Measurements from ENCODE around the gene EIF4B. TPM values are rescaled to one million over a fixed set of nuclear protein-coding genes. Genes with fewer than 3 reads are reported as not detected.

Gene EIF4B
- total RNA-seq, 5 donors from 2014 or later (not counting 1 experiment from before 2014, with no cell fraction given) = 710 to 755 (median 729) TPM

GRCh38 chr12:53054112-53054878, 48.0 kb downstream of the EIF4B start:
- peak overlapping the region; percentile 52 for H3K27ac ChIP-seq (ENCODE audit: low read length)
- DNase-seq (peak; percentile 83 to 96 (median 90)), ATAC-seq (replicated peaks in 1 of 4) (peak; percentile 90 to 93 (median 92))
- no peaks in the 10 kb centered on the region for H3K9me3 ChIP-seq
- peaks cover 0 to 2% of the 10 kb centered on the region in 2 donors for H3K27me3 Mint-ChIP-seq
- ChIA-PET CTCF (interaction anchor here (0.6 to 2.8 kb wide), 4 partner anchors 9 to 48 kb away, joined by 3 to 13 read pairs (median 8); partner anchors contain the start of gene EIF4B (in 1 of the 2)), POLR2A (interaction anchor here in 1 of 2 donors (0.7 kb wide), 1 partner anchor 408 kb away, joined by 4 read pairs; no protein-coding TSS in a partner anchor)
- peak overlapping the region; percentile 92 to 98 (median 92) for H3K4me3 Mint-ChIP-seq
- under 1% methylated on average over 27 of the region's 48 CpGs for WGBS (ENCODE audit: insufficient coverage)
- peaks cover 10 to 15% (median 10%) of the 10 kb centered on the region in 3 donors for H3K4me1 Mint-ChIP-seq
- H3K4me3 ChIP-seq (ENCODE audit: control insufficient read depth in 1 of 2, extremely low read depth in 1 of 2, low read length in 1 of 2) = peak overlapping the region; percentile 64 to 90
- H3K27me3 ChIP-seq (replicated peaks in 1 of 2; ENCODE audit: control insufficient read depth in 2 of 2, extremely low read depth in 1 of 2, insufficient read depth in 2 of 2, low read length in 1 of 2) = peaks cover 0 to 13% of the 10 kb centered on the region in 2 experiments
- no peaks in the 10 kb centered on the region for H3K36me3 Mint-ChIP-seq
- H3K36me3 ChIP-seq (ENCODE audit: control insufficient read depth in 2 of 2, extremely low read depth in 1 of 2, insufficient read depth in 1 of 2, low read length in 1 of 2) = no peaks in the 10 kb centered on the region
- no peaks in the 10 kb centered on the region for H3K9me3 Mint-ChIP-seq
- peak overlapping the region; percentile 87 to 92 for H3K27ac Mint-ChIP-seq
- peaks cover 2 to 17% of the 10 kb centered on the region in 2 experiments for H3K4me1 ChIP-seq (ENCODE audit: control insufficient read depth in 1 of 2, extremely low read depth in 1 of 2, insufficient read depth in 2 of 2, low read length in 2 of 2)

- H3K4me1 Mint-ChIP-seq = peaks cover 10 to 15% (median 10%) of the 10 kb centered on the region in 3 donors
- ATAC-seq (replicated peaks in 1 of 4) = no peak
- H3K4me3 Mint-ChIP-seq = peak overlapping the region; percentile 6 to 38 (median 37)
- CTCF ChIA-PET = interaction anchor here in 1 of 2 donors (2.8 kb wide), 1 partner anchor 12 kb away, joined by 13 read pairs; no protein-coding TSS in a partner anchor
- Histone ChIP-seq H3K27ac (ENCODE audit: low read length) (no peak overlapping the region), H3K4me3 (ENCODE audit: control insufficient read depth in 1 of 2, extremely low read depth in 1 of 2, low read length in 1 of 2) (no peak overlapping the region), H3K4me1 (ENCODE audit: control insufficient read depth in 1 of 2, extremely low read depth in 1 of 2, insufficient read depth in 2 of 2, low read length in 2 of 2) (peaks cover 2 to 17% of the 10 kb centered on the region in 2 experiments), H3K9me3 (no peaks in the 10 kb centered on the region), H3K36me3 (ENCODE audit: control insufficient read depth in 2 of 2, extremely low read depth in 1 of 2, insufficient read depth in 1 of 2, low read length in 1 of 2) (no peaks in the 10 kb centered on the region), H3K27me3 (replicated peaks in 1 of 2; ENCODE audit: control insufficient read depth in 2 of 2, extremely low read depth in 1 of 2, insufficient read depth in 2 of 2, low read length in 1 of 2) (peaks cover 0 to 27% of the 10 kb centered on the region in 2 experiments)
- H3K27ac Mint-ChIP-seq = no peak overlapping the region
- H3K9me3 Mint-ChIP-seq = no peaks in the 10 kb centered on the region
- 65% methylated on average over 7 of the region's 15 CpGs for WGBS (ENCODE audit: insufficient coverage)
- H3K27me3 Mint-ChIP-seq = peaks cover 0 to 2% of the 10 kb centered on the region in 2 donors
- POLR2A ChIA-PET = no interaction called here
- no peaks in the 10 kb centered on the region for H3K36me3 Mint-ChIP-seq
- DNase-seq = no peak
These were observed 49.4 kb downstream of the EIF4B start for GRCh38 chr12:53055471-53056266.

GRCh38 chr12:53056296-53056695, 50.0 kb downstream of the EIF4B start:
- Histone ChIP-seq H3K27ac (ENCODE audit: low read length) (no peak overlapping the region), H3K4me3 (ENCODE audit: control insufficient read depth in 1 of 2, extremely low read depth in 1 of 2, low read length in 1 of 2) (no peak overlapping the region), H3K27me3 (replicated peaks in 1 of 2; ENCODE audit: control insufficient read depth in 2 of 2, extremely low read depth in 1 of 2, insufficient read depth in 2 of 2, low read length in 1 of 2) (peaks cover 0 to 31% of the 10 kb centered on the region in 2 experiments), H3K4me1 (ENCODE audit: control insufficient read depth in 1 of 2, extremely low read depth in 1 of 2, insufficient read depth in 2 of 2, low read length in 2 of 2) (peaks cover 2 to 17% of the 10 kb centered on the region in 2 experiments), H3K36me3 (ENCODE audit: control insufficient read depth in 2 of 2, extremely low read depth in 1 of 2, insufficient read depth in 1 of 2, low read length in 1 of 2) (no peaks in the 10 kb centered on the region), H3K9me3 (no peaks in the 10 kb centered on the region)
- 81% methylated on average over 3 of the region's 5 CpGs for WGBS (ENCODE audit: insufficient coverage)
- ChIA-PET POLR2A (no interaction called here), CTCF (no interaction called here)
- H3K9me3 Mint-ChIP-seq = no peaks in the 10 kb centered on the region
- peaks cover 0 to 2% of the 10 kb centered on the region in 2 donors for H3K27me3 Mint-ChIP-seq
- ATAC-seq (replicated peaks in 1 of 4) = no peak
- H3K36me3 Mint-ChIP-seq = no peaks in the 10 kb centered on the region
- no peak for DNase-seq
- no peak overlapping the region for H3K4me3 Mint-ChIP-seq
- peaks cover 10 to 15% (median 10%) of the 10 kb centered on the region in 3 donors for H3K4me1 Mint-ChIP-seq
- no peak overlapping the region for H3K27ac Mint-ChIP-seq

GRCh38 chr12:53056901-53057300, 50.6 kb downstream of the EIF4B start:
- peaks cover 2 to 17% of the 10 kb centered on the region in 2 experiments for H3K4me1 ChIP-seq (ENCODE audit: control insufficient read depth in 1 of 2, extremely low read depth in 1 of 2, insufficient read depth in 2 of 2, low read length in 2 of 2)

GRCh38 chr12:53057816-53058500, 51.7 kb downstream of the EIF4B start:
- H3K27ac Mint-ChIP-seq = peak overlapping the region in 1 of 2 donors; percentile 74

More at GRCh38 chr12:53056901-53057300, 50.6 kb downstream of the EIF4B start:
- ChIA-PET CTCF (no interaction called here), POLR2A (interaction anchor here in 1 of 2 donors (0.6 kb wide), 1 partner anchor 1171 kb away, joined by 3 read pairs; no protein-coding TSS in a partner anchor)
- Histone ChIP-seq H3K27ac (ENCODE audit: low read length) (no peak overlapping the region), H3K4me3 (ENCODE audit: control insufficient read depth in 1 of 2, extremely low read depth in 1 of 2, low read length in 1 of 2) (no peak overlapping the region), H3K9me3 (no peaks in the 10 kb centered on the region), H3K27me3 (replicated peaks in 1 of 2; ENCODE audit: control insufficient read depth in 2 of 2, extremely low read depth in 1 of 2, insufficient read depth in 2 of 2, low read length in 1 of 2) (peaks cover 0 to 31% of the 10 kb centered on the region in 2 experiments), H3K36me3 (ENCODE audit: control insufficient read depth in 2 of 2, extremely low read depth in 1 of 2, insufficient read depth in 1 of 2, low read length in 1 of 2) (no peaks in the 10 kb centered on the region)
- Mint-ChIP-seq H3K4me1 (peaks cover 10 to 15% (median 10%) of the 10 kb centered on the region in 3 donors), H3K36me3 (no peaks in the 10 kb centered on the region), H3K27me3 (peaks cover 0 to 2% of the 10 kb centered on the region in 2 donors), H3K27ac (no peak overlapping the region), H3K9me3 (no peaks in the 10 kb centered on the region), H3K4me3 (no peak overlapping the region)
- DNase-seq (no peak), ATAC-seq (replicated peaks in 1 of 4) (no peak)
- 91% methylated on average over 4 of the region's 7 CpGs for WGBS (ENCODE audit: insufficient coverage)

More at GRCh38 chr12:53057816-53058500, 51.7 kb downstream of the EIF4B start:
- WGBS (ENCODE audit: insufficient coverage) = 82% methylated on average over 8 of the region's 13 CpGs
- no peaks in the 10 kb centered on the region for H3K36me3 Mint-ChIP-seq
- no peak overlapping the region for H3K4me3 ChIP-seq (ENCODE audit: control insufficient read depth in 1 of 2, extremely low read depth in 1 of 2, low read length in 1 of 2)
- DNase-seq (no peak), ATAC-seq (replicated peaks in 1 of 4) (no peak)
- peaks cover 0 to 2% of the 10 kb centered on the region in 2 donors for H3K27me3 Mint-ChIP-seq
- peaks cover 0 to 31% of the 10 kb centered on the region in 2 experiments for H3K27me3 ChIP-seq (replicated peaks in 1 of 2; ENCODE audit: control insufficient read depth in 2 of 2, extremely low read depth in 1 of 2, insufficient read depth in 2 of 2, low read length in 1 of 2)
- H3K27ac ChIP-seq (ENCODE audit: low read length) = no peak overlapping the region
- no peaks in the 10 kb centered on the region for H3K36me3 ChIP-seq (ENCODE audit: control insufficient read depth in 2 of 2, extremely low read depth in 1 of 2, insufficient read depth in 1 of 2, low read length in 1 of 2)
- ChIA-PET POLR2A (no interaction called here), CTCF (no interaction called here)
- peaks cover 2 to 17% of the 10 kb centered on the region in 2 experiments for H3K4me1 ChIP-seq (ENCODE audit: control insufficient read depth in 1 of 2, extremely low read depth in 1 of 2, insufficient read depth in 2 of 2, low read length in 2 of 2)
- H3K4me3 Mint-ChIP-seq = no peak overlapping the region
- no peaks in the 10 kb centered on the region for H3K9me3 ChIP-seq
- H3K9me3 Mint-ChIP-seq = no peaks in the 10 kb centered on the region
- H3K4me1 Mint-ChIP-seq = peaks cover 10 to 15% (median 10%) of the 10 kb centered on the region in 3 donors

Measured in T-cell (primary cell).